OCI-LY7 (cell line): ENCODE results near the gene FADS3. TPM values are rescaled to one million over a fixed set of nuclear protein-coding genes. Genes with fewer than 3 reads are reported as not detected.

Experiments
- BruUV-seq: library from RNA; stranded (reverse); fragments of 400-500 nt; replicated peaks from 2 replicates; lab custom pipeline; 2021; lab: Mats Ljungman, UMichigan
- CTCF ChIA-PET: fragments of 300-600 bp; sonication (Branson Sonifier 250); formaldehyde crosslinking; loops from one replicate; lab custom pipeline; 2022; ENCODE audit warnings: antibody characterized with exemption; ENCODE audit not compliant: unreplicated experiment; lab: Charles Lee
- POLR2A ChIA-PET: fragments of 300-600 bp; sonication (Branson Sonifier 250); formaldehyde crosslinking; loops from one replicate; lab custom pipeline; 2022; ENCODE audit warnings: antibody characterized with exemption; lab: Charles Lee
- DNase-seq: peaks from one replicate; pipeline ENCODE4 v3.0.0-alpha.2; 2015; ENCODE audit warnings: low spot score
- H2AFZ ChIP-seq: fragments of 200-600 bp; sonication (generic), shearing (Covaris generic); 2 replicates; pipeline ENCODE4 v1.6.1; 2014; ENCODE audit warnings: mild to moderate bottlenecking, antibody characterized with exemption, low read length, moderate library complexity
- H3K27ac ChIP-seq: fragments of 200-600 bp; sonication (generic); 2 replicates; pipeline ENCODE4 v1.5.1; 2014; ENCODE audit warnings: mixed run types, low read depth, mild to moderate bottlenecking, moderate library complexity, low read length, inconsistent platforms; ENCODE audit not compliant: poor library complexity, severe bottlenecking
- H3K36me3 ChIP-seq: fragments of 200-600 bp; sonication (generic); 2 replicates; pipeline ENCODE4 v1.6.1; 2014; ENCODE audit warnings: mild to moderate bottlenecking, antibody characterized with exemption, low read length, moderate library complexity, mixed read lengths; ENCODE audit not compliant: insufficient read depth
- H3K4me1 ChIP-seq: fragments of 200-600 bp; sonication (generic); 2 replicates; pipeline ENCODE4 v1.5.1; 2014; ENCODE audit warnings: mild to moderate bottlenecking, low read length; ENCODE audit not compliant: insufficient read depth, poor library complexity, severe bottlenecking
- H3K4me2 ChIP-seq: fragments of 200-600 bp; sonication (generic); 2 replicates; pipeline ENCODE4 v1.6.1; 2014; ENCODE audit warnings: mild to moderate bottlenecking, low read length
- H3K4me3 ChIP-seq: fragments of 200-600 bp; sonication (generic); 2 replicates; pipeline ENCODE4 v1.5.1; 2014; ENCODE audit warnings: mild to moderate bottlenecking, low read depth, low read length; ENCODE audit not compliant: poor library complexity, severe bottlenecking
- H3K79me2 ChIP-seq: fragments of 200-600 bp; sonication (generic); 2 replicates; pipeline ENCODE4 v1.6.1; 2016; ENCODE audit warnings: low read depth, mild to moderate bottlenecking, low read length, moderate library complexity, mixed read lengths; ENCODE audit not compliant: insufficient read depth
- H3K9me2 ChIP-seq: fragments of 200-600 bp; sonication (generic); 2 replicates; pipeline ENCODE4 v1.6.1; 2016; ENCODE audit warnings: mild to moderate bottlenecking, low read length, mixed read lengths; ENCODE audit not compliant: insufficient read depth
- H3K9me3 ChIP-seq: fragments of 200-600 bp; sonication (generic); 2 replicates; pipeline ENCODE4 v1.6.1; 2014; ENCODE audit warnings: mild to moderate bottlenecking, mixed run types, low read length, mixed read lengths
- H4K20me1 ChIP-seq: fragments of 200-600 bp; sonication (generic); 2 replicates; pipeline ENCODE4 v1.6.1; 2014; ENCODE audit warnings: mild to moderate bottlenecking, antibody characterized with exemption, low read length, moderate library complexity, mixed read lengths; ENCODE audit not compliant: insufficient read depth
- EZH2phosphoT487 ChIP-seq: fragments of 200-600 bp; sonication (generic); IDR thresholded peaks from 2 replicates; pipeline ENCODE4 v1.6.1; 2018; ENCODE audit warnings: low read depth, borderline replicate concordance, mild to moderate bottlenecking, mixed run types, antibody characterized with exemption, low read length, moderate library complexity, mixed read lengths
- intact Hi-C: fragments of 100-400 bp; cut with micrococcal nuclease; formaldehyde crosslinking; loops from one replicate; pipeline ENCODE4 v1.10.0; 2022; ENCODE audit not compliant: unreplicated experiment
- total RNA-seq, 2 experiments: library from RNA; depleted of rRNA in 1 of 2; stranded (reverse); fragments of >200 nt in 1 of 2; shearing (Covaris generic) in 1 of 2; gene quantifications; 2 replicates each; pipeline ENCODE4 v1.2.3, GENCODE V29; 2014 to 2022
- TF ChIP-seq, protein P1 (sequence below): fragments of 200-600 bp; sonication (generic); conservative IDR thresholded peaks from 2 replicates; pipeline ENCODE4 v1.5.1; 2014; ENCODE audit warnings: mild to moderate bottlenecking, antibody characterized with exemption, low read length, moderate library complexity, mixed read lengths

Gene FADS3
- total RNA-seq, 2 experiments from 2014 or later, result 103 to 191 TPM

DNA sequence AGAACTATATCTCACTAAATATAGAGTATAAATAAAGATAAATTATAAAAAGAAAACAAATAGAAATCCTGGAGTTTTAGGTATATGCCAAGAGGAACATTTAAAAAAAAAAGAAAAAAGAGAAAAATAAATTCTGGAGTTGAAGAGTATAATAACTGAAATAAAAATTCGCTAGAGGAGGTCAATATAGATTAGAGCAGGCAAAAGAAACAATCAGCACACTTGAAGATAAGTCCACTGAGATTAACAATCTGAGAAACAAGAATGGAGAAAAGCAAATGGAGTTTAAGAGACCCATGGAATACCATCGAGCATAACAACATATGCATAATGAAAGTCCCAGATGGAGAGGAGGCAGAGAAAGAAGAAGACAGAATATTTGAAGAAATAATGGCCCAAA, 44.5 kb upstream of the FADS3 start:
- POLR2A ChIA-PET, result no interaction called here
- Histone ChIP-seq H2AFZ (no peak overlapping the region), H3K4me2 (no peak overlapping the region), H4K20me1 (no peaks in the 10 kb centered on the region), H3K36me3 (no peaks in the 10 kb centered on the region), H3K4me3 (no peak overlapping the region), H3K4me1 (no peaks in the 10 kb centered on the region), H3K27ac (no peak overlapping the region), H3K9me2 (no peaks in the 10 kb centered on the region), H3K9me3 (0 out of 2 replicates have a peak, but pooled peaks cover 11% of the 10 kb centered on the region), H3K79me2 (no peaks in the 10 kb centered on the region)
- no TSS peak for BruUV-seq
- DNase-seq, result no peak
- CTCF ChIA-PET, result no interaction called here
- intact Hi-C loops, result no loop called here
- TF ChIP-seq, protein P1, sequence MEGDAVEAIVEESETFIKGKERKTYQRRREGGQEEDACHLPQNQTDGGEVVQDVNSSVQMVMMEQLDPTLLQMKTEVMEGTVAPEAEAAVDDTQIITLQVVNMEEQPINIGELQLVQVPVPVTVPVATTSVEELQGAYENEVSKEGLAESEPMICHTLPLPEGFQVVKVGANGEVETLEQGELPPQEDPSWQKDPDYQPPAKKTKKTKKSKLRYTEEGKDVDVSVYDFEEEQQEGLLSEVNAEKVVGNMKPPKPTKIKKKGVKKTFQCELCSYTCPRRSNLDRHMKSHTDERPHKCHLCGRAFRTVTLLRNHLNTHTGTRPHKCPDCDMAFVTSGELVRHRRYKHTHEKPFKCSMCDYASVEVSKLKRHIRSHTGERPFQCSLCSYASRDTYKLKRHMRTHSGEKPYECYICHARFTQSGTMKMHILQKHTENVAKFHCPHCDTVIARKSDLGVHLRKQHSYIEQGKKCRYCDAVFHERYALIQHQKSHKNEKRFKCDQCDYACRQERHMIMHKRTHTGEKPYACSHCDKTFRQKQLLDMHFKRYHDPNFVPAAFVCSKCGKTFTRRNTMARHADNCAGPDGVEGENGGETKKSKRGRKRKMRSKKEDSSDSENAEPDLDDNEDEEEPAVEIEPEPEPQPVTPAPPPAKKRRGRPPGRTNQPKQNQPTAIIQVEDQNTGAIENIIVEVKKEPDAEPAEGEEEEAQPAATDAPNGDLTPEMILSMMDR, result no peak
- TF ChIP-seq EZH2phosphoT487, result no peak

DNA sequence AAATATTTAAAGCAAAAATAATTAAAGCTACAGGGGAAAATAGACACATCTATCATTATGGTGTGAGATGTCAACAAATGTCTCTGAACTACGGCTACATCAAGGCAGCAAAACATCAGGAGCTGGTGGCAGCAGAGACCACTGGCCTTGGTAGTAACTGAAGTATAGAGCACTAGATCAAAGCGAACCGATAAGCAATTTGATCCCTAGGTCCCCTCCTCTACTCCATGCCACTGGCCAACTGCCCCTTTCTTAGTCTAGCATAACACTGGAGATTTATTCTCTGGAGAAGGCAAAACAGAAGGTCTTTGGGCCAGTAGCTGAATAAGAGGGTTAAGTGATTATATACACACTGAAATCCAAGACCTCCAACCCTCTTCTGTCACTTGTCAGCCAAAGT, 39.6 kb upstream of the FADS3 start:
- no peaks in the 10 kb centered on the region for H3K79me2 ChIP-seq
- no peaks in the 10 kb centered on the region for H4K20me1 ChIP-seq
- TF ChIP-seq, protein P1, result no peak
- no peak for TF ChIP-seq EZH2phosphoT487
- no peaks in the 10 kb centered on the region for H3K9me3 ChIP-seq
- DNase-seq, result no peak
- no peak overlapping the region for H3K27ac ChIP-seq
- H3K4me1 ChIP-seq, result no peaks in the 10 kb centered on the region
- intact Hi-C loops, result no loop called here
- ChIA-PET POLR2A (no interaction called here), CTCF (interaction anchor here (2.1 kb wide), 1 partner anchor 32 kb away, joined by 4 read pairs; no protein-coding TSS in a partner anchor)
- H3K4me3 ChIP-seq, result no peak overlapping the region
- no peaks in the 10 kb centered on the region for H3K36me3 ChIP-seq
- H3K9me2 ChIP-seq, result no peaks in the 10 kb centered on the region
- no TSS peak for BruUV-seq
- H2AFZ ChIP-seq, result no peak overlapping the region
- H3K4me2 ChIP-seq, result no peak overlapping the region

DNA sequence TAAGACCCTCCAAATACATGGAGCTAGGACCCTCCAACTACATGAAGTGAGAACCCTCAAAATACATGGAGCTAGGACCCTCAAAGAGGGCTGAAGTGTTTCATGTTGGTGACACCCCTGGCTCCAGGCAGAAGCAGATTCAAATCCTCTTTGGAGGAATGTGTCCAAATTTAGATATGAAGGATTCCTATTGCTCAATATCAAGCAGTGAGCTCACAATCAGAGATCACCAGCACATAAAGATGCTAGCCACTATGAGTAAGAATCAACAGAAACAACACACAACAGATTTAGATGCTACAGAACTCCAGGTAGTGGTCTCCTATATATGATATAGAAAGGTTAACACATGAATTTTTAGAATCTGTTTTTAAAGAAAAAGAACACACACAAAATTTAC, 37.3 kb upstream of the FADS3 start:
- H3K4me3 ChIP-seq, result no peak overlapping the region
- BruUV-seq, result no TSS peak
- no peaks in the 10 kb centered on the region for H3K9me3 ChIP-seq
- TF ChIP-seq, protein P1, result no peak
- TF ChIP-seq EZH2phosphoT487, result no peak
- H3K79me2 ChIP-seq, result no peaks in the 10 kb centered on the region
- H4K20me1 ChIP-seq, result no peaks in the 10 kb centered on the region
- DNase-seq, result no peak
- intact Hi-C loops, result no loop called here
- CTCF ChIA-PET, result interaction anchor here (0.7 kb wide), 2 partner anchors 153 to 504 kb away, joined by 4 to 7 read pairs; no protein-coding TSS in a partner anchor
- H3K36me3 ChIP-seq, result no peaks in the 10 kb centered on the region
- POLR2A ChIA-PET, result interaction anchor here (0.6 to 0.7 kb wide), 3 partner anchors 15 to 169 kb away, joined by 3 to 5 read pairs (median 3); no protein-coding TSS in a partner anchor
- no peak overlapping the region for H3K4me2 ChIP-seq
- H3K27ac ChIP-seq, result no peak overlapping the region
- H3K4me1 ChIP-seq, result no peaks in the 10 kb centered on the region
- H2AFZ ChIP-seq, result no peak overlapping the region
- no peaks in the 10 kb centered on the region for H3K9me2 ChIP-seq
